Smooth muscle cell (in vitro differentiated cells): ENCODE data around the gene LINC01488. TPM values are rescaled to one million over a fixed set of nuclear protein-coding genes. Genes with fewer than 3 reads are reported as not detected.

Source experiments
- DNase-seq: peaks from one replicate; lab custom pipeline; 2025; ENCODE audit not compliant: unreplicated experiment; lab: John Stamatoyannopoulos, UW
- H2AFZ ChIP-seq: fragments of 200-600 bp; sonication (generic); 2 replicates; pipeline ENCODE4 v1.6.0; 2016; ENCODE audit warnings: antibody characterized with exemption, low read depth, mild to moderate bottlenecking
- H3F3A ChIP-seq: fragments of 200-600 bp; sonication (generic); 2 replicates; pipeline ENCODE4 v1.6.0; 2017; ENCODE audit warnings: antibody characterized with exemption, low read depth
- H3K27ac ChIP-seq: fragments of 200-600 bp; sonication (generic); 2 replicates; pipeline ENCODE4 v1.5.1; 2016; ENCODE audit warnings: low read depth, mild to moderate bottlenecking
- H3K27me3 ChIP-seq: fragments of 200-600 bp; sonication (generic); 2 replicates; pipeline ENCODE4 v1.6.1; 2016; ENCODE audit warnings: low read depth, mild to moderate bottlenecking
- H3K36me3 ChIP-seq: fragments of 200-600 bp; sonication (generic); 2 replicates; pipeline ENCODE4 v1.5.1; 2016; ENCODE audit warnings: low read depth
- H3K4me1 ChIP-seq: fragments of 200-600 bp; sonication (generic); 2 replicates; pipeline ENCODE4 v1.5.1; 2016; ENCODE audit warnings: low read depth
- H3K4me2 ChIP-seq: fragments of 200-600 bp; sonication (generic); 2 replicates; pipeline ENCODE4 v1.6.0; 2016; ENCODE audit warnings: mild to moderate bottlenecking
- H3K4me3 ChIP-seq: fragments of 200-600 bp; sonication (generic); 2 replicates; pipeline ENCODE4 v1.5.1; 2016; ENCODE audit warnings: mild to moderate bottlenecking
- H3K79me2 ChIP-seq: fragments of 200-600 bp; sonication (generic); 2 replicates; pipeline ENCODE4 v1.6.0; 2016; ENCODE audit warnings: low read depth, mild to moderate bottlenecking
- H3K9ac ChIP-seq: fragments of 200-600 bp; sonication (generic); 2 replicates; pipeline ENCODE4 v1.6.0; 2016; ENCODE audit warnings: low read depth
- H3K9me3 ChIP-seq: fragments of 200-600 bp; sonication (generic); replicated peaks from 2 replicates; pipeline ENCODE4 v1.5.1; 2016; ENCODE audit warnings: low read depth
- H4K20me1 ChIP-seq: fragments of 200-600 bp; sonication (generic); 2 replicates; pipeline ENCODE4 v1.6.0; 2016; ENCODE audit warnings: low read depth
- WGBS: methylation state at CpG from one replicate; pipeline ENCODE4 v1.1.7; 2016; ENCODE audit warnings: low lambda C conversion rate; 5-methylcytosine and 5-hydroxymethylcytosine counted together
- polyA plus RNA-seq: library from polyadenylated mRNA; unstranded; fragments of >200 nt; fragmentation: Nextera tagmentation; extraction: Ambion mirVana; gene quantifications from 2 replicates; pipeline ENCODE4 v1.2.1, GENCODE V29; 2016
- total RNA-seq: library from RNA; depleted of rRNA; stranded (reverse); fragments of >200 nt; gene quantifications from 2 replicates; pipeline ENCODE4 v1.2.3, GENCODE V29; 2014
- TF ChIP-seq, protein P1 (sequence below): fragments of 200-600 bp; sonication (generic); IDR thresholded peaks from 2 replicates; pipeline ENCODE4 v1.5.1; 2017; ENCODE audit warnings: borderline replicate concordance, mild to moderate bottlenecking, antibody characterized with exemption; ENCODE audit not compliant: insufficient read depth, poor library complexity, severe bottlenecking

Gene LINC01488
- total and polyA plus RNA-seq, 2 experiments from 2014 or later = not detected

DNA sequence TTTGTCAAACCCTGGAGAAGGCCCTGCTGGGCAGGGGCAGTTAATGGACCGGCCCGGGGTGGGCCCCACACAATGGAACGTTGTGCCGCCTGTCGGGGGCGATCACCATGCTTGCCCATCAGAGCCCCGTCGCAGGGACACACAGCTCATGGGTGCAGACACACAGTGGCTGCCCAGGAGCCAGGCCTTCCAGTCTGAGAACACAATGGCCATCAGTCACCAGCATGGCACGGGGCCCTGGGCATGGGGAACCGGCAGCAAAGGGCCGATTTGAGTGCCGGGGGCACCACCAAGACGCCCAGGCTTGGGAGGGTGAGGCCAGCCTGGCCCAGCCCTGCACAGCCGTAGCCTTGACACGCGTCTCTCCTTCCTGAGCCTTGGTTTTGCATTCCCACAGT is 7.1 kb downstream of the LINC01488 start:
- Histone ChIP-seq H3K4me3 (no peak overlapping the region), H3K9ac (no peak overlapping the region), H3K4me1 (no peaks in the 10 kb centered on the region), H3K4me2 (no peak overlapping the region), H3K27me3 (no peaks in the 10 kb centered on the region), H3K79me2 (no peaks in the 10 kb centered on the region), H3K36me3 (no peaks in the 10 kb centered on the region), H3F3A (no peaks in the 10 kb centered on the region), H2AFZ (no peak overlapping the region), H3K9me3 (no peaks in the 10 kb centered on the region), H4K20me1 (no peaks in the 10 kb centered on the region), H3K27ac (no peak overlapping the region)
- TF ChIP-seq, protein P1, sequence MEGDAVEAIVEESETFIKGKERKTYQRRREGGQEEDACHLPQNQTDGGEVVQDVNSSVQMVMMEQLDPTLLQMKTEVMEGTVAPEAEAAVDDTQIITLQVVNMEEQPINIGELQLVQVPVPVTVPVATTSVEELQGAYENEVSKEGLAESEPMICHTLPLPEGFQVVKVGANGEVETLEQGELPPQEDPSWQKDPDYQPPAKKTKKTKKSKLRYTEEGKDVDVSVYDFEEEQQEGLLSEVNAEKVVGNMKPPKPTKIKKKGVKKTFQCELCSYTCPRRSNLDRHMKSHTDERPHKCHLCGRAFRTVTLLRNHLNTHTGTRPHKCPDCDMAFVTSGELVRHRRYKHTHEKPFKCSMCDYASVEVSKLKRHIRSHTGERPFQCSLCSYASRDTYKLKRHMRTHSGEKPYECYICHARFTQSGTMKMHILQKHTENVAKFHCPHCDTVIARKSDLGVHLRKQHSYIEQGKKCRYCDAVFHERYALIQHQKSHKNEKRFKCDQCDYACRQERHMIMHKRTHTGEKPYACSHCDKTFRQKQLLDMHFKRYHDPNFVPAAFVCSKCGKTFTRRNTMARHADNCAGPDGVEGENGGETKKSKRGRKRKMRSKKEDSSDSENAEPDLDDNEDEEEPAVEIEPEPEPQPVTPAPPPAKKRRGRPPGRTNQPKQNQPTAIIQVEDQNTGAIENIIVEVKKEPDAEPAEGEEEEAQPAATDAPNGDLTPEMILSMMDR = no peak
- DNase-seq = no peak
- 96% methylated on average over 16 of the region's 16 CpGs for WGBS

DNA sequence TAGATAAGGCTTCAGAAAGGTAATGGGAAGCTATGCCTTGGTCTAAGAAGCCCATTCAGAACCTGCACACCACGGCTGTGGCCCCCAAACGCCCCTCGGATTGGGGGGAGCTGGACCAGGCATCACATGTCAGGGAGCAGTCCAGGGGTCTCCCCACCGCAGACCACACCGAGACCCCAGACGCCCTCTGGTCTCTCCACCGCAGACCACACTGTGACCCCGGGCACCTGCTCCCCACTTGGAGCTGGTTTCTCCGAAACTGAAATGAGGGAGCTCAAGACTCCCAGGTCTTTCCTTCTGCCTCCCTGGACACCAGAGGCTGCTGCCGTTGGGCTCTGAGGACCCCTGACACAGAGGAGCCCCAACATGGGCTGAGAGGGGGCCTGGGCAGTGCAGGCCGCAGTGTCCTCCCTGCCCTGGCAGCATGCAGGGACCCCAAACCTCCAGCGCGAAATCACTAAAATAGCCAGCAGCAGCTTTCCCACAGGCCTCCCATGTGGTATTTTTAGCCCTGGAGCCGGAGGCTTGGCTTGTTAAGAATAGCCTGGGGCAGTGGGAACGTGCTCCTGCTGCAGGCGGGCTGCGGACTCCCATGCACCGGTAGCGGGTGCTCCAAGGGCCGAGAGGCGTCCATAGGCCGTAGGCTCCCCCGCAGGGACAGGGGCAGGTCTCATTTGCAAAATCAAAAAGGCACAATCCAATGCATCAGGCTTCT is 7.7 kb downstream of the LINC01488 start:
- Histone ChIP-seq H3K4me1 (no peaks in the 10 kb centered on the region), H3F3A (no peaks in the 10 kb centered on the region), H3K4me3 (no peak overlapping the region), H3K9ac (no peak overlapping the region), H3K27ac (no peak overlapping the region), H4K20me1 (no peaks in the 10 kb centered on the region), H2AFZ (no peak overlapping the region), H3K79me2 (no peaks in the 10 kb centered on the region), H3K9me3 (no peaks in the 10 kb centered on the region), H3K4me2 (no peak overlapping the region), H3K27me3 (no peaks in the 10 kb centered on the region), H3K36me3 (no peaks in the 10 kb centered on the region)
- DNase-seq = no peak
- TF ChIP-seq, protein P1 = no peak
- WGBS = 84% methylated on average over 23 of the region's 23 CpGs

DNA sequence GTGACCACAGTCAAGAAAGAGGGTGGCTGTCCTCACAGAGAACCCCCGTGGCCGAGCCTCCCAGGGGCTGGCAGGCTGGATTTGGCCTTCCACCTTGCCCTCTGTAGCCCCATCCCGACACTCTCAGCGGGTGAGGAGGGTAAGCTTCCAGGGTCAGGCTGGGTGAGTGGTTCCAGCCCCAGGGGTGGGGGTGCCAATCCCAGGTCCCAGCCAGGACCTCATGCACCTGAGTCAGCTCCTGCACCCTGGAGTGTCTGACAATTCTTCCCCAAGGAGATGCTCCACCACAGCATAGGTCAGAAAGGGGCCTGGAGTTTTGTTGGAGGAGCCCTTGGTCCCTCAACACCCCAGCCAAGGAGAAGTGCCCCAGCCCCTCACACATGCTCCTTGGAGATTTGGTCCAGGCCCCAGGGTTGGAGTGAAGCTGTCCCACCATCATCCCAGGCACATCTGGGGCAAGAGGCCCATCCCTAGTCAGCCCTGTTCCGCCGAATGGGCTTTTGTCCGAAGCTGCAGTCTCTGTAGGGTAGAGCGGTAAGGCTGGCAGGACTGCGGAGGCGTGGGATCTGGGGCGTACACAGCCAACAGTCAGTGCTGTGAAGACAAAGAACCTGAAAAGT is 8.4 kb downstream of the LINC01488 start:
- Histone ChIP-seq H3K36me3 (no peaks in the 10 kb centered on the region), H3K27me3 (no peaks in the 10 kb centered on the region), H2AFZ (no peak overlapping the region), H3K4me2 (no peak overlapping the region), H3K79me2 (no peaks in the 10 kb centered on the region), H3K9ac (no peak overlapping the region), H3K9me3 (no peaks in the 10 kb centered on the region), H3F3A (no peaks in the 10 kb centered on the region), H3K4me3 (no peak overlapping the region), H4K20me1 (no peaks in the 10 kb centered on the region), H3K4me1 (no peaks in the 10 kb centered on the region), H3K27ac (no peak overlapping the region)
- DNase-seq = no peak
- WGBS = 96% methylated on average over 11 of the region's 11 CpGs
- TF ChIP-seq, protein P1 = no peak

DNA sequence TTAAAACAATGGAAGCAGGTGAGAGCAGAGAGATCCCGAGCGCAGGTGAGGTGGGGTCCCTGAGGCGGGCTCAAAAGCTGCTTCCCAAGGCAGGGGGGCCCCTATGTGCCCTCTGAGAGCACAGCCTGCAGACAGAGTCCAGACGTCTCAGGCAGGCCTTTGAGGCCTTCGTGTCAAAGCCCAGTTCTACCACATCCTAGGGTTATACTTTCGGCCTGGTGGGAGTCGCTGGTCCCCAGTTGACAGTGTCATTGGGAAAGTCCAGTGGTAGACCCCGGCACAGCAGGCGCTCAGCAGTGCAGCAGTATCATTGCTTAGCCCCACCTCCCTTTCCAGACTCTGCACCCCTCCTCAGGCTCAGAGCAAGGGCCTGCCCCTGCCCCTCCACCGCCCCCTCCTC is 9.1 kb downstream of the LINC01488 start:
- 97% methylated on average over 9 of the region's 10 CpGs for WGBS
- Histone ChIP-seq H3K9ac (no peak overlapping the region), H3K27me3 (no peaks in the 10 kb centered on the region), H3K4me1 (no peaks in the 10 kb centered on the region), H3F3A (no peaks in the 10 kb centered on the region), H4K20me1 (no peaks in the 10 kb centered on the region), H3K36me3 (no peaks in the 10 kb centered on the region), H3K79me2 (no peaks in the 10 kb centered on the region), H2AFZ (no peak overlapping the region), H3K9me3 (no peaks in the 10 kb centered on the region), H3K4me3 (no peak overlapping the region), H3K4me2 (no peak overlapping the region), H3K27ac (no peak overlapping the region)
- DNase-seq = no peak
- TF ChIP-seq, protein P1 = no peak
